Large intestine (tissue), 3 donors: ENCODE results near the gene ENC1. TPM values are rescaled to one million over a fixed set of nuclear protein-coding genes. Genes with fewer than 3 reads are reported as not detected.

Source experiments
- DNase-seq, 2 donors: peaks; one replicate each; pipeline versions ENCODE4 v3.0.0 to v3.0.0-alpha.2; 2013
- H3K27ac ChIP-seq: one replicate; pipeline ENCODE4 v1.5.1; 2013; ENCODE audit warnings: low read length
- H3K27me3 ChIP-seq: 2 replicates; pipeline ENCODE4 v1.6.1; 2013; ENCODE audit warnings: low read length; ENCODE audit not compliant: control insufficient read depth, insufficient read depth
- H3K36me3 ChIP-seq: 2 replicates; pipeline ENCODE4 v1.6.1; 2013; ENCODE audit warnings: low read length; ENCODE audit not compliant: control insufficient read depth, insufficient read depth
- H3K4me1 ChIP-seq: one replicate; pipeline ENCODE4 v1.6.1; 2013; ENCODE audit warnings: low read length; ENCODE audit not compliant: control insufficient read depth, insufficient read depth
- H3K4me3 ChIP-seq: one replicate; pipeline ENCODE4 v1.5.1; 2013; ENCODE audit warnings: low read length
- H3K9me3 ChIP-seq: one replicate; pipeline ENCODE4 v1.6.1; 2013; ENCODE audit warnings: mild to moderate bottlenecking, low read depth, low read length, moderate library complexity; ENCODE audit not compliant: control insufficient read depth
- WGBS: methylation state at CpG from one replicate; pipeline ENCODE4 v1.1.5; 2013; ENCODE audit warnings: low lambda C conversion rate; ENCODE audit not compliant: insufficient coverage; 5-methylcytosine and 5-hydroxymethylcytosine counted together
- polyA plus RNA-seq: library from polyadenylated mRNA; unstranded; fragments of 120-200 nt; gene quantifications from one replicate; pipeline ENCODE4 v1.2.1, GENCODE V29; 2013

The ENC1 gene
- polyA plus RNA-seq, 1 donor, result 122 TPM

GRCh38 chr5:74594137-74595040 is 46.1 kb downstream of the ENC1 start:
- no peaks in the 10 kb centered on the region for H3K9me3 ChIP-seq
- no peak for DNase-seq
- peaks cover 17% of the 10 kb centered on the region for H3K4me1 ChIP-seq
- H3K4me3 ChIP-seq, result no peak overlapping the region
- no peaks in the 10 kb centered on the region for H3K36me3 ChIP-seq
- WGBS, result 64% methylated on average over 2 of the region's 6 CpGs
- no peaks in the 10 kb centered on the region for H3K27me3 ChIP-seq
- H3K27ac ChIP-seq, result peak overlapping the region; percentile 52

GRCh38 chr5:74589204-74590056 is 51.1 kb downstream of the ENC1 start:
- WGBS, result 42% methylated on average over 2 of the region's 6 CpGs
- Histone ChIP-seq H3K4me1 (peaks cover 17% of the 10 kb centered on the region), H3K4me3 (no peak overlapping the region), H3K36me3 (no peaks in the 10 kb centered on the region), H3K27me3 (no peaks in the 10 kb centered on the region), H3K9me3 (no peaks in the 10 kb centered on the region), H3K27ac (peak overlapping the region; percentile 8)
- peak in 1 of 2 donors; percentile 59 for DNase-seq

GRCh38 chr5:74588415-74588814 is 52.1 kb downstream of the ENC1 start:
- 0% methylated on average over 1 of the region's 3 CpGs for WGBS
- Histone ChIP-seq H3K4me3 (no peak overlapping the region), H3K27ac (peak overlapping the region; percentile 4), H3K9me3 (no peaks in the 10 kb centered on the region), H3K36me3 (no peaks in the 10 kb centered on the region), H3K27me3 (no peaks in the 10 kb centered on the region), H3K4me1 (peaks cover 15% of the 10 kb centered on the region)
- peak in 1 of 2 donors; percentile 45 for DNase-seq

- 67% methylated on average over 1 of the region's 2 CpGs for WGBS
- no peak for DNase-seq
- no peak overlapping the region for H3K27ac ChIP-seq
Observed at GRCh38 chr5:74587890-74588289, 52.6 kb downstream of the ENC1 start.

GRCh38 chr5:74587300-74587699 is 53.2 kb downstream of the ENC1 start:
- Histone ChIP-seq H3K36me3 (no peaks in the 10 kb centered on the region), H3K4me1 (peaks cover 15% of the 10 kb centered on the region), H3K27me3 (no peaks in the 10 kb centered on the region), H3K4me3 (no peak overlapping the region), H3K9me3 (no peaks in the 10 kb centered on the region), H3K27ac (no peak overlapping the region)
- DNase-seq, result no peak
- WGBS, result 100% methylated on average over 1 of the region's 4 CpGs

More at GRCh38 chr5:74587890-74588289, 52.6 kb downstream of the ENC1 start:
- Histone ChIP-seq H3K9me3 (no peaks in the 10 kb centered on the region), H3K27me3 (no peaks in the 10 kb centered on the region), H3K4me3 (no peak overlapping the region), H3K36me3 (no peaks in the 10 kb centered on the region), H3K4me1 (peaks cover 15% of the 10 kb centered on the region)

- Histone ChIP-seq H3K9me3 (no peaks in the 10 kb centered on the region), H3K36me3 (no peaks in the 10 kb centered on the region), H3K27ac (no peak overlapping the region), H3K4me1 (peaks cover 15% of the 10 kb centered on the region), H3K27me3 (no peaks in the 10 kb centered on the region), H3K4me3 (no peak overlapping the region)
- WGBS, result no CpG with 5 or more reads among the region's 1 CpG
- no peak for DNase-seq
Observed at GRCh38 chr5:74586856-74587255, 53.7 kb downstream of the ENC1 start.

- WGBS, result no CpG with 5 or more reads among the region's 4 CpGs
- Histone ChIP-seq H3K27me3 (no peaks in the 10 kb centered on the region), H3K4me1 (peaks cover 22% of the 10 kb centered on the region)
Observed at GRCh38 chr5:74582853-74583252, 57.7 kb downstream of the ENC1 start.

GRCh38 chr5:74581988-74582365 is 58.6 kb downstream of the ENC1 start:
- H3K27ac ChIP-seq, result peak overlapping the region; percentile 59
- H3K36me3 ChIP-seq, result no peaks in the 10 kb centered on the region
- DNase-seq, result no peak
- H3K27me3 ChIP-seq, result no peaks in the 10 kb centered on the region
- H3K4me1 ChIP-seq, result peaks cover 28% of the 10 kb centered on the region
- H3K4me3 ChIP-seq, result no peak overlapping the region
- no peaks in the 10 kb centered on the region for H3K9me3 ChIP-seq
- no CpG with 5 or more reads among the region's 4 CpGs for WGBS

More at GRCh38 chr5:74582853-74583252, 57.7 kb downstream of the ENC1 start:
- no peak overlapping the region for H3K4me3 ChIP-seq
- no peaks in the 10 kb centered on the region for H3K9me3 ChIP-seq
- no peak for DNase-seq
- H3K36me3 ChIP-seq, result no peaks in the 10 kb centered on the region
- no peak overlapping the region for H3K27ac ChIP-seq

GRCh38 chr5:74580729-74581109 is 59.8 kb downstream of the ENC1 start:
- Histone ChIP-seq H3K36me3 (no peaks in the 10 kb centered on the region), H3K4me1 (peaks cover 38% of the 10 kb centered on the region), H3K4me3 (no peak overlapping the region), H3K27me3 (no peaks in the 10 kb centered on the region), H3K27ac (peak overlapping the region; percentile 66), H3K9me3 (no peaks in the 10 kb centered on the region)
- DNase-seq, result no peak
- WGBS, result 40% methylated on average over 1 of the region's 3 CpGs

- 70% methylated on average over 2 of the region's 9 CpGs for WGBS
- Histone ChIP-seq H3K36me3 (no peaks in the 10 kb centered on the region), H3K27me3 (no peaks in the 10 kb centered on the region), H3K9me3 (no peaks in the 10 kb centered on the region), H3K27ac (no peak overlapping the region), H3K4me1 (peaks cover 38% of the 10 kb centered on the region), H3K4me3 (no peak overlapping the region)
- no peak for DNase-seq
Observed at GRCh38 chr5:74579215-74579614, 61.3 kb downstream of the ENC1 start.
